ENCODE results near the gene PRKCE.

PRKCE gene

DNA sequence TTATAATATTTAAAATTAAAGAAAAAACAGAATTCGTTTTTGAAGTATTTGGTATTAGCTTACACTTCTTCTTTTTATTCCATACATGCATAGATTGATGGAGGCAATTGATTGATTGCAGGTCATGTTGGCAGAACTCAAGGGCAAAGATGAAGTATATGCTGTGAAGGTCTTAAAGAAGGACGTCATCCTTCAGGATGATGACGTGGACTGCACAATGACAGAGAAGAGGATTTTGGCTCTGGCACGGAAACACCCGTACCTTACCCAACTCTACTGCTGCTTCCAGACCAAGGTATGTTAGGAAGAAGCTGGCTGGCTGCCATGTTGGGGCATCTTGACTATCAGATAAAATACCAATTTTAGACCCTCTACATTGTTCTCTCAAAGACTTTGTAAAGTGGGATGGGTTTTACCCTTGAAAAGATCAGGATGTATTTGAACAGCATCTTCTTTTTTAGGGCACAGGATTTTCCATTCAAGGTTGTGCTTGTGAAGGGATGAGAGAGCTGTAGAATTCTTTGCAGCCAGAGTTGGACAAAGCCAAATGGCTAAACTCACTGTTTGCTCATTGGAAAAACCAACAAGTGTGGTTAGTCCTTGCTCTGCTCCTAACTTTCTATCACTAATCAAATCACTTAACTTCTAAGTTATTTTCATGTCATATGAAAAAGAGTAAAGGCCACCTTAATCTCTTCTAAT is 358.9 kb downstream of the PRKCE start:
- no peaks in the 10 kb centered on the region for H3K27me3 ChIP-seq (ENCODE audit: control insufficient read depth in 1 of 2, insufficient read depth in 2 of 2, low read length in 2 of 2)
- H3K4me3 ChIP-seq (ENCODE audit: low read depth in 1 of 2, low read length in 2 of 2), result no peak overlapping the region
- H3K9ac ChIP-seq (ENCODE audit: low read depth in 1 of 2, low read length in 2 of 2), result no peak overlapping the region
- no peak overlapping the region for H3K27ac ChIP-seq (ENCODE audit: low read depth, low read length)
- peaks cover 5 to 11% of the 10 kb centered on the region in 2 donors for H3K36me3 ChIP-seq (ENCODE audit: control insufficient read depth in 1 of 2, insufficient read depth in 2 of 2, low read length in 2 of 2)
- no peaks in the 10 kb centered on the region for H3K4me1 ChIP-seq (ENCODE audit: control insufficient read depth in 1 of 2, insufficient read depth in 2 of 2, low read length in 2 of 2)
- no peaks in the 10 kb centered on the region for H3K9me3 ChIP-seq (ENCODE audit: control insufficient read depth in 1 of 2, low read length in 2 of 2)

DNA sequence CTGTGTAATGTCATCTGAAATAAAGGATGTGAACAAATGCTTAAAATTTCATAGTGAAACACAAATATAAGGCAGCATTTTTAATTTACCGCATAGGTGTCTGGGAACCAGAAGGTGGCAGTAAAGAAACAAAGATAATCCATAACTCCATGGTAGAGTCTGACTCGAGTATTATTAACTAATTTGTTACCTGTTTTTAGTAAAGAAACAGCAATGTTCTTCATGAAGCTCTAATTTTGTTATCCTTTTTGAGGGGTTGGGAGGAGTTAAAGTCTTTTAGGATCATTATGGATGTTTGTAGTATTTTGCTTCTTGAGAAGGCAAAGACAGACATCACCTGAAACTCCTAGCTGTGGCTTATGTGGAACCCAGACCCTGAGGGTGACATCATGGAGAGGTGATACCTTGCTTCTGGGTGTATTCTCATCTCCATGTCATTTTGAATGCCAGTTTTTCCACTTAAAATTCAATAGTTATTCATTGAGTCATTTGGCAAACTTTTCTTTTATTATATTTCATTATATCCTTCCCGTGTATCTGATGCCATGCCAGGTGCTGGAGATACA is 359.5 kb downstream of the PRKCE start:
- H3K4me1 ChIP-seq (ENCODE audit: control insufficient read depth in 1 of 2, insufficient read depth in 2 of 2, low read length in 2 of 2), result no peaks in the 10 kb centered on the region
- H3K9me3 ChIP-seq (ENCODE audit: control insufficient read depth in 1 of 2, low read length in 2 of 2), result no peaks in the 10 kb centered on the region
- peaks cover 5 to 11% of the 10 kb centered on the region in 2 donors for H3K36me3 ChIP-seq (ENCODE audit: control insufficient read depth in 1 of 2, insufficient read depth in 2 of 2, low read length in 2 of 2)
- no peaks in the 10 kb centered on the region for H3K27me3 ChIP-seq (ENCODE audit: control insufficient read depth in 1 of 2, insufficient read depth in 2 of 2, low read length in 2 of 2)
- H3K9ac ChIP-seq (ENCODE audit: low read depth in 1 of 2, low read length in 2 of 2), result no peak overlapping the region
- no peak overlapping the region for H3K4me3 ChIP-seq (ENCODE audit: low read depth in 1 of 2, low read length in 2 of 2)
- H3K27ac ChIP-seq (ENCODE audit: low read depth, low read length), result no peak overlapping the region

DNA sequence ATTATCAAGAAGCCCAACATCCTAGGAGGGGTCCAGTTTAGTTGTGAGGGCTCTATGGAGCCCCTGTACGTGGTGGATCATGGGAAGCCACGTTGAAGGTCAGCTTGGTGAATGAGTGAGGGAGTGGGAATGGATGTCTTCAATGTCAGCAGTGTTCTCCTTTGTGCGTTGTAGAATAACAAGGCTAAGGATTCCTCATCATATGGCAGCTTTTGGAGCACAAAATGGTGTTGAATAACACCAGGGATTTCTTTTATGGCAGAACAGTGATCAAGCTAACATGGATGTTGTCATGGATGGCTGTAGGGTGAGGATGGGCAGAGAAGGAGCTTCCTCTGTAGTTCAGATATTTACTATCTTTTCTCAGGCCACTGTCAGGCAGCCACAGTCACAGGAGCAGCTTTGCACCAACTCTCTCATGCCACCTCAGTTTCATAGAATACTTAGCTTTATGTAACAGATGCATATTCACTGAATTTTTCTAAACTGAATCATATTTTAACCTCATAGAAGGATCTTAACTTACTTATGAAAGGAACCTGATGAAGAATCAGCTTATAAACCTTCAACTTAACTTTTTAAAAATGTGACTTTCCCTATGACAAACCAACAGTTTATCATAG is 361.3 kb downstream of the PRKCE start:
- H3K27ac ChIP-seq (ENCODE audit: low read depth, low read length), result no peak overlapping the region
- no peak overlapping the region for H3K9ac ChIP-seq (ENCODE audit: low read depth in 1 of 2, low read length in 2 of 2)
- H3K36me3 ChIP-seq (ENCODE audit: control insufficient read depth in 1 of 2, insufficient read depth in 2 of 2, low read length in 2 of 2), result peaks cover 0 to 5% of the 10 kb centered on the region in 2 donors
- H3K9me3 ChIP-seq (ENCODE audit: control insufficient read depth in 1 of 2, low read length in 2 of 2), result no peaks in the 10 kb centered on the region
- no peak overlapping the region for H3K4me3 ChIP-seq (ENCODE audit: low read depth in 1 of 2, low read length in 2 of 2)
- no peaks in the 10 kb centered on the region for H3K27me3 ChIP-seq (ENCODE audit: control insufficient read depth in 1 of 2, insufficient read depth in 2 of 2, low read length in 2 of 2)
- H3K4me1 ChIP-seq (ENCODE audit: control insufficient read depth in 1 of 2, insufficient read depth in 2 of 2, low read length in 2 of 2), result no peaks in the 10 kb centered on the region

DNA sequence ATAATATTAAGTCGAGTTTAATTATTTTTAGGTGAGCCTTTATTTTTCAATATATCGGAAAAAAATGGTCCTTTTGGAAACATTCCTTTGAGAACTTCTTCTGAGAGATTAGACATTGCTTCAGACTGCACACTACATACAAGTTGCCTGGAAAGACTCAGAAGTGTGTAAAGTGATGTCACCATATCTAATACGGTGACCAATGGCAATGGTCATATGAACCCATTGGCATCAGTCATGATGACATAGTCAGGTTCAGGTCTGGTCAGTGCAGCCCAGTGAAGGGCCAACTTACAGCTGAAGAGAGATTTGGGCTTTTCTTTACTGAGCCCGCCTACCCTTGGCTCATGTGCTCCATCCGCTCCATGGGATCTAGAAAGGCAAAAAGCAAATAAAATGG is 362.3 kb downstream of the PRKCE start:
- no peaks in the 10 kb centered on the region for H3K36me3 ChIP-seq (ENCODE audit: control insufficient read depth in 1 of 2, insufficient read depth in 2 of 2, low read length in 2 of 2)
- H3K27me3 ChIP-seq (ENCODE audit: control insufficient read depth in 1 of 2, insufficient read depth in 2 of 2, low read length in 2 of 2), result no peaks in the 10 kb centered on the region
- no peak overlapping the region for H3K27ac ChIP-seq (ENCODE audit: low read depth, low read length)
- H3K9ac ChIP-seq (ENCODE audit: low read depth in 1 of 2, low read length in 2 of 2), result no peak overlapping the region
- H3K9me3 ChIP-seq (ENCODE audit: control insufficient read depth in 1 of 2, low read length in 2 of 2), result no peaks in the 10 kb centered on the region
- H3K4me1 ChIP-seq (ENCODE audit: control insufficient read depth in 1 of 2, insufficient read depth in 2 of 2, low read length in 2 of 2), result no peaks in the 10 kb centered on the region
- no peak overlapping the region for H3K4me3 ChIP-seq (ENCODE audit: low read depth in 1 of 2, low read length in 2 of 2)

DNA sequence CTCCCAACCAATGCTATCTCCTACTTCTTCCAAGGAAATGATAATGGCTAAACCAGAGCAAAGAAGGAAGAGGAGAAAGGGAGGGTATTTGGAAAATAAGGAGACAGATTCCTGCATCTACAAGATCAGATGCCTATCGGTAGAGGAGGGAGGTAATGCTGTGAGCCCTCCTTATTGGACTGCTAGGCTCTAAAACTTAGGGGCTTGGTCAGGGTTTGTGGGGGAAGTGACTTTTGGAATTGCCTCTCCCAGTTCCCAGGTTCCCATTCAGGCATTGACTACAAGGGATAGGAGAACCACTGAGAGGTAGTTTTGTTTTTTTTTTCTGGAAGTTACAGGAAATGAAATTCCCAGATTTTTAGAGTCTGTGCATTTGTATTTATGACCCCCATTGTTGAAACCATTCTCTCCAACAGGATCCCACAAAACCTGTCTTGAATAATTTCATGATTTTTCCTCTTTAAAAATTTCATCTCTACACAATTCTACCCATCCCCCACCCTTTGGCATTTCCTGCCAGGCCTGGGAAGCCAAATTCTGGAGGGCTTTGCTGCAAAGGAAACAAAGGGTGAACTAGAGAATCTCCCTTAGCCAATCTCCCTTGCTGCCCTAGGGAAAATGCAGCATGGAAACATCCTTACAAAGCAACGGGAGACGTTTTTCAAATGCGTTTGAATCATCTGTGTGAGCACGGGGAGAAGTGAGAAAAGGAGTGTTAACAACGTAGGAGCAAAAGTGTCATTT is 363.6 kb downstream of the PRKCE start:
- H3K4me3 ChIP-seq (ENCODE audit: low read depth in 1 of 2, low read length in 2 of 2), result no peak overlapping the region
- H3K4me1 ChIP-seq (ENCODE audit: control insufficient read depth in 1 of 2, insufficient read depth in 2 of 2, low read length in 2 of 2), result no peaks in the 10 kb centered on the region
- H3K36me3 ChIP-seq (ENCODE audit: control insufficient read depth in 1 of 2, insufficient read depth in 2 of 2, low read length in 2 of 2), result no peaks in the 10 kb centered on the region
- H3K9me3 ChIP-seq (ENCODE audit: control insufficient read depth in 1 of 2, low read length in 2 of 2), result no peaks in the 10 kb centered on the region
- no peak overlapping the region for H3K9ac ChIP-seq (ENCODE audit: low read depth in 1 of 2, low read length in 2 of 2)
- no peaks in the 10 kb centered on the region for H3K27me3 ChIP-seq (ENCODE audit: control insufficient read depth in 1 of 2, insufficient read depth in 2 of 2, low read length in 2 of 2)
- H3K27ac ChIP-seq (ENCODE audit: low read depth, low read length), result no peak overlapping the region

DNA sequence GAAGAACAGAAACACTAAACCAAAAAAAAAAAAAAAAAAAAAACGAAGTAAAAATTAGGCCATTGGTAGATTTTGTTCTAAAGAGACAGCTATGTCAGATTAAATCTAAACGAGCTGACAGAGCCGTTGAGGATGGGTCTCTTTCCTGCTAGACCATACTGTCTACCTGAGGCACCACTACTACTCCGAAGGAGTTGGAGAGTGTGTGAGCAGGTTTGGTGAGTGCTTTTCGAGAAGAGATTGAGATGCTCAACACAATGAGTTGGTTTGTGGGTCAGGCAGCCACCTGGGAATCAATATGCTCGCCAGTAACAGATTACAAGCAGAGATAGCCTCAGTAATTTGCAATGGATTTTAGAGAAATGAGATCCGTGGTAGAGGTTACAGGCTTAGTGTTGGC is 364.2 kb downstream of the PRKCE start:
- Histone ChIP-seq H3K27me3 (ENCODE audit: control insufficient read depth in 1 of 2, insufficient read depth in 2 of 2, low read length in 2 of 2) (no peaks in the 10 kb centered on the region), H3K9me3 (ENCODE audit: control insufficient read depth in 1 of 2, low read length in 2 of 2) (no peaks in the 10 kb centered on the region), H3K9ac (ENCODE audit: low read depth in 1 of 2, low read length in 2 of 2) (no peak overlapping the region), H3K4me3 (ENCODE audit: low read depth in 1 of 2, low read length in 2 of 2) (no peak overlapping the region), H3K27ac (ENCODE audit: low read depth, low read length) (no peak overlapping the region), H3K4me1 (ENCODE audit: control insufficient read depth in 1 of 2, insufficient read depth in 2 of 2, low read length in 2 of 2) (no peaks in the 10 kb centered on the region), H3K36me3 (ENCODE audit: control insufficient read depth in 1 of 2, insufficient read depth in 2 of 2, low read length in 2 of 2) (no peaks in the 10 kb centered on the region)

DNA sequence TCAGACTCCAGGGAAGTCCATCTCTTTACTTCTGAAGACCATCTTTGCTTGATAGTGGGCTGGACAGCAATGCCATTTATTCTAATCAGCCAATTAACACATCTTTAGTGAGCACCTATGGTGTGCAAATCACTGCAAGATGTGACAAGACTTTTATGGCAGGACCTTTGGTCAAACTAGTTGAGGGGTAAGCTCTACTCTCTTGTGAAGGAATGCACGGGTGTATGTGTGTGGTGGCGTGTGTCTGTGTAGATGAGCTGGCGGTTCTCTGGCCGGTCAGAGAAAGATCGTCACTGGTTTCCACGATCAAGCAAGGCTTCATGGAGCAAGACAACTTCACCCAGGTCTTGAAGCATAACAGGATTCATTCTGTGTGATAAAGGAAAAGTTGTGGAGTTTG is 364.6 kb downstream of the PRKCE start:
- no peaks in the 10 kb centered on the region for H3K9me3 ChIP-seq (ENCODE audit: control insufficient read depth in 1 of 2, low read length in 2 of 2)
- no peak overlapping the region for H3K9ac ChIP-seq (ENCODE audit: low read depth in 1 of 2, low read length in 2 of 2)
- H3K36me3 ChIP-seq (ENCODE audit: control insufficient read depth in 1 of 2, insufficient read depth in 2 of 2, low read length in 2 of 2), result no peaks in the 10 kb centered on the region
- H3K4me1 ChIP-seq (ENCODE audit: control insufficient read depth in 1 of 2, insufficient read depth in 2 of 2, low read length in 2 of 2), result no peaks in the 10 kb centered on the region
- H3K27ac ChIP-seq (ENCODE audit: low read depth, low read length), result no peak overlapping the region
- H3K27me3 ChIP-seq (ENCODE audit: control insufficient read depth in 1 of 2, insufficient read depth in 2 of 2, low read length in 2 of 2), result no peaks in the 10 kb centered on the region
- no peak overlapping the region for H3K4me3 ChIP-seq (ENCODE audit: low read depth in 1 of 2, low read length in 2 of 2)

DNA sequence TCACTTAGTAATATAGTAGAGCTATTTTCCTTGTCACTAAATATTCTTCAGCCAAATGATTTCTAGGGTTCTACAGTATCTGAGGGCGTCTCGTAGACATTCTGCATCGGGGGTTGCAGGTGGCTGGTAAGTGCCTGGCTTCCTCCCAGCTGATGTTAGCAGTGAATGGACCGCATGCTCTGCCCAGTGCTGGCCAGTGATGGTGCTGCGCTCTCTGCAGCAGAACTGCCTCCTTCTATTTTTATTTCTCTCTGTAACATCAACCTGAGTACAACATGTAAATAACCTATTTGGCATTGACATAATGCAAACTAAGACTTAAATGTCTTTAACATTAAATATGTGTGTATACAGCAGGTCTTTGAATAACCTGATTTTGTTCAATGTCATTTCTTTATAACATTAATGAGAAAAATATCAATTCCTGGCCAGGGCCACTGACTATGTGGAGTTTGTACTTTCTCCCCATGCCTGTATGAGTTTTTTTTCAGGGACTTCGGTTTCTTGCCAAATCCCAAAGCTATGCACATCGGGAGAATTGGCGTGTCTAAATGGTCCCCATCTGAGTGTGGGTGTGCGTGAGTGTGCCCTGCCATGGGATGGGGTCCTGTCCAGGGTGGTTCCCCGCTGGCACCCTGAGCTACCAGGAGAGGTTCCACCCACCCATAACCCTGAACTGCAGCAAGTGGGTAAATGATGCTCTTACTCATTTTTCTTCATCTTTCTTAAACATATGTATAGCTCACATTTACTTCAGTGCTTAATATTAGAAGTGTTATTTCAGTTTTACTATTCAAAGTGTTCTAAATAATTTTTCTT is 367.5 kb downstream of the PRKCE start:
- no peaks in the 10 kb centered on the region for H3K4me1 ChIP-seq (ENCODE audit: control insufficient read depth in 1 of 2, insufficient read depth in 2 of 2, low read length in 2 of 2)
- no peak overlapping the region for H3K9ac ChIP-seq (ENCODE audit: low read depth in 1 of 2, low read length in 2 of 2)
- no peaks in the 10 kb centered on the region for H3K27me3 ChIP-seq (ENCODE audit: control insufficient read depth in 1 of 2, insufficient read depth in 2 of 2, low read length in 2 of 2)
- no peak overlapping the region for H3K4me3 ChIP-seq (ENCODE audit: low read depth in 1 of 2, low read length in 2 of 2)
- H3K27ac ChIP-seq (ENCODE audit: low read depth, low read length), result no peak overlapping the region
- H3K9me3 ChIP-seq (ENCODE audit: control insufficient read depth in 1 of 2, low read length in 2 of 2), result no peaks in the 10 kb centered on the region
- H3K36me3 ChIP-seq (ENCODE audit: control insufficient read depth in 1 of 2, insufficient read depth in 2 of 2, low read length in 2 of 2), result peaks cover 0 to 2% of the 10 kb centered on the region in 2 donors

DNA sequence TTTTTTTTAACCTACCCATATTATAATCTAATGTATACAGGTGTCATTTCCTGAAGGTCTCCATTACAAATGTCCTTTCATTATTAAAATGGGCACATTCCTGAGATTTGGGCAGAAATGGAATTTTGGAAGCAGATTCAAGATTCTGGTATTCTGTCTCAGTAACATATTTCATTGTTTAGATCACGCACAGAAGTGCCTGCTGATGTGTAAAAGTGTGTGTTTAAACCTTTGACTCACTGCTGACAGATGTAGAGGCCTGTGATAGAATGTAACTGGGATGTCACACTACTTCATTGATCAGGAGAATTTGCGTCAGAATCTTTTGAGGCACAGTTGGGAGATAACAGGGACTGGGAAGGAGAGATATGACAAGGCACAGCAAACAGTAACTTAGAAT is 368.9 kb downstream of the PRKCE start:
- H3K4me1 ChIP-seq (ENCODE audit: control insufficient read depth in 1 of 2, insufficient read depth in 2 of 2, low read length in 2 of 2), result no peaks in the 10 kb centered on the region
- no peak overlapping the region for H3K4me3 ChIP-seq (ENCODE audit: low read depth in 1 of 2, low read length in 2 of 2)
- H3K9me3 ChIP-seq (ENCODE audit: control insufficient read depth in 1 of 2, low read length in 2 of 2), result no peaks in the 10 kb centered on the region
- H3K27ac ChIP-seq (ENCODE audit: low read depth, low read length), result no peak overlapping the region
- no peaks in the 10 kb centered on the region for H3K27me3 ChIP-seq (ENCODE audit: control insufficient read depth in 1 of 2, insufficient read depth in 2 of 2, low read length in 2 of 2)
- peaks cover 0 to 2% of the 10 kb centered on the region in 2 donors for H3K36me3 ChIP-seq (ENCODE audit: control insufficient read depth in 1 of 2, insufficient read depth in 2 of 2, low read length in 2 of 2)
- no peak overlapping the region for H3K9ac ChIP-seq (ENCODE audit: low read depth in 1 of 2, low read length in 2 of 2)
